ENCODE measurements around the gene CCR6.
"Not testable (repeated sequence)": the region's sequence is repeated elsewhere in the genome, so short reads cannot be mapped to it uniquely, and the experiment has no call there.

Gene CCR6

DNA sequence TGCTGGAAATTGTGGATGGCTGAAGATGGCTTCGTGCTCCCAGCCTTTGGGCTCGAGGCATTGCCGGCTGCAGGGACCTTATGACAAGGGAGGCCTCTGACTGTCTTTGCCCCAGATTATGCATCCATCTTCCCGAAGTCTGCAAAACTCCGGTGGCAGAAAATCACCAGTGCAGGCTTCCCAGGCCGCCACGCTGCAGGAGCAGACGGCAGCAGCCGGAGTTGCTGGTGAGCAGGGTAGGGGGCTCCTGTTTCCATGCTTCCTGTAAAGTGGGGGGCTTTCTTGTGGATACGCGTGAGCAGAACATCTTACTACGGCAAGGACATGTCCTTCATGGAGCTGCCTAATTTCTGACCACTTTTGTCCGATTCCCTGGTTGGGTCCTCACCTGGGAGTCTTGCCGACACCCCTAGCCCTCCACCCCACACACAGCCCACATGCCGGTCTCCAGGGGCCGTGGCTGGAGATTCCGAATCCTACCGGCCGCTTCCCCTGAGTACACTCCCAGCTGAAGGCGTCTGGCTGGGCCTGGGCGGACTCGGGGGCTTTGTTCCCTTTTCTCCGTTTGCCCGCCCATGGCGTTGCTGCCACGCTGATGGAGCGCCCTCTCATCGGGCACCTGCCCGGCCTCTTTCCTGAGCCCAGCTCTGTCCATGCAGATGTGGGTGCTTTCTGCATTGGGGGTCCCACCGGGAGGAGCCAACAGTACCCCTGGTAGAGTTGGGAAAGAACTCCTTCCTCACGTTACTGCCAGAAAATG is 56.2 kb downstream of the CCR6 start:
- not testable (repeated sequence) for DNase-seq

GRCh38 chr6:167180086-167180485 is 57.2 kb downstream of the CCR6 start:
- not testable (repeated sequence) for DNase-seq

GRCh38 chr6:167181351-167181750 is 58.5 kb downstream of the CCR6 start:
- DNase-seq = not testable (repeated sequence)

DNA sequence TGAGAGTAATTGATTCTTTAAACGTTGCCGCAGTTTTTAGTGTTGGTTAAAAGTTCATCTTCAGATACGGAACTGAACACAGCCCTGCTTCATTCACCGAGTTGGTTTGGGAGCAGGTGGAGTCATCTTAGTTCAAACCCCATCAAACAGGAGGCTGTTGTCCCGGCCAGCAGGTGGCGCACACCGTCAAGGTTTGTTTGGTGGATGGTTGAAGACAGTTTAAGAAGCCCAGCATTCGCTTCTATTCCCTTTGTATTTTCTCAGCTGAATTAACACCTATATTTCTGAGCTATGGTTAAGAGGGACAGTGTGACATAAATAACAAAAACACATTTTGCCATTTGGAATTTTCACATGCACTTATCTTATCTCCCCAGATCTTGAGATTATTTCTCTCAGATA is 60.0 kb downstream of the CCR6 start:
- DNase-seq = not testable (repeated sequence)

DNA sequence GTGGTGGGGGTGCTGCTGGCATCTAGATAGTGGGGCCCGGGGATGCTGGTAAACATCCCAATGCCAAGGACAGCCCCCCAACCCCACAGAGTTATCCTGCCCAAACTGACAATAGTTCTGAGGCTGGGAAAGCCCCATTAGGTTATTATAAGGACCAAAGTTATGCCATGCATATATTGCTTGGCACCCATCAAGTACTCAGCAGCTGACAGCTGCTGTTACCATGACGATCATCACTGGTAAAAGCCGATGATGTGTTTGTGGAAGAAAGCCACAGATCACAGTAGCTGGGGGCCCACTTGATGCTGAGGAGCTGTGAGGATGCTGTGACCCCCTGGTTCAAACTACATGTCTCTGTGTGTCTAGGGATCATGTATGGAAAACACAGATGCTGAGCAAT is 62.2 kb downstream of the CCR6 start:
- not testable (repeated sequence) for DNase-seq

DNA sequence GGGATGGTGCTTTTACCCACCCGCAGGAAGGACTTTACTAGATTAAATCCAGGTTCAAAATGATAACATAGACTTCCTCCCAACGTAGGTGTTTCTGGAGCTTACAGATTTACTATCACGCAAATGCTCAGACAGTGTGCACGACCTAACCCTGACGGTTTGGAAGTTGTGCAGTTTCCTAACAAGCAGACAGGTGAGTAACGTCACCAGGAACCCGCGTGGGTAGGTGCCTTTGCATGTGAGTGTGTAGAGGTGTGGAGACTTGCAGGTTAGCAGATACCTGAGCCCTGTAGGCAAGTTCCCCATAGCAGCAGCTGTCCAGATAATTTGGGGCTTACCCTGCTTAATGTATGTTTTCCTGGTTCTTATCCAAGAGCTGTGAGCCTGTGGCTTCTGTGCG is 64.4 kb downstream of the CCR6 start:
- not testable (repeated sequence) for DNase-seq
